ENCODE data around the gene MAPT.

DNA sequence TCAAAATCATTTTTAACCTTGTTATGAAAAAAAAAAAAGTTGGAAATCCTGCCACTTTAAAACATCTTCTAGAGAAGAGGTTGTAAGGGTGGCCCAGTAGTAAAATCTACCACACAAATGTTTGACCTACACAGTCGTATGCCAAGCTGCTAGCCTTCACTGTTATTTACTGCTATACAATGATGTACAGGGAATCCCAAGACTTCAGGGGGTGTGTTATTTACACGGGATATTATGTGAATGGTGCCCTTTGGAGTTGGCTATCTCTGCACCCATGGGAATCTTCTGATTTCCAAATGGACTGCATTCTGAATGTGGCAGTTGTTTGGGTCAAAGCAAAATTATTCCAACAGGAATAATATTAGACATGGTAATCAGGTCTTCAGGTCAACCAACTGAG, 150.6 kb downstream of the MAPT start:
- TF ChIP-seq, protein P1, sequence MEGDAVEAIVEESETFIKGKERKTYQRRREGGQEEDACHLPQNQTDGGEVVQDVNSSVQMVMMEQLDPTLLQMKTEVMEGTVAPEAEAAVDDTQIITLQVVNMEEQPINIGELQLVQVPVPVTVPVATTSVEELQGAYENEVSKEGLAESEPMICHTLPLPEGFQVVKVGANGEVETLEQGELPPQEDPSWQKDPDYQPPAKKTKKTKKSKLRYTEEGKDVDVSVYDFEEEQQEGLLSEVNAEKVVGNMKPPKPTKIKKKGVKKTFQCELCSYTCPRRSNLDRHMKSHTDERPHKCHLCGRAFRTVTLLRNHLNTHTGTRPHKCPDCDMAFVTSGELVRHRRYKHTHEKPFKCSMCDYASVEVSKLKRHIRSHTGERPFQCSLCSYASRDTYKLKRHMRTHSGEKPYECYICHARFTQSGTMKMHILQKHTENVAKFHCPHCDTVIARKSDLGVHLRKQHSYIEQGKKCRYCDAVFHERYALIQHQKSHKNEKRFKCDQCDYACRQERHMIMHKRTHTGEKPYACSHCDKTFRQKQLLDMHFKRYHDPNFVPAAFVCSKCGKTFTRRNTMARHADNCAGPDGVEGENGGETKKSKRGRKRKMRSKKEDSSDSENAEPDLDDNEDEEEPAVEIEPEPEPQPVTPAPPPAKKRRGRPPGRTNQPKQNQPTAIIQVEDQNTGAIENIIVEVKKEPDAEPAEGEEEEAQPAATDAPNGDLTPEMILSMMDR (IDR thresholded peaks at IDR 0.05): no peak
- TF ChIP-seq POLR2AphosphoS5 (IDR thresholded peaks at IDR 0.05): no peak
- TF ChIP-seq POLR2A (IDR thresholded peaks at IDR 0.05; ENCODE audit: low read depth): no peak
